Activated T-cell treated with anti-CD3 and anti-CD28 coated beads, Interleukin-2, amount 50 U/mL, for 24 hours (primary cell): ENCODE measurements around the gene CC2D2A.

Experiments
- DNase-seq: peaks from one replicate; pipeline ENCODE4 v3.0.0-alpha.2; 2020
- H3K27ac Mint-ChIP-seq: 2 replicates; pipeline ENCODE4 v1.8.0; 2020; ENCODE audit warnings: mild to moderate bottlenecking, mixed read lengths
- H3K27me3 Mint-ChIP-seq: 2 replicates; pipeline ENCODE4 v1.8.0; 2020; ENCODE audit warnings: mixed read lengths
- H3K36me3 Mint-ChIP-seq: 2 replicates; pipeline ENCODE4 v1.8.0; 2020; ENCODE audit warnings: low read depth, mixed read lengths
- H3K4me1 Mint-ChIP-seq: 2 replicates; pipeline ENCODE4 v1.8.0; 2020; ENCODE audit warnings: low read depth, mixed read lengths
- H3K4me3 Mint-ChIP-seq: 2 replicates; pipeline ENCODE4 v1.8.0; 2020; ENCODE audit warnings: mild to moderate bottlenecking, moderate library complexity, mixed read lengths
- H3K9me3 Mint-ChIP-seq: 2 replicates; pipeline ENCODE4 v1.8.0; 2020; ENCODE audit warnings: mixed read lengths

The CC2D2A gene

GRCh38 chr4:15649914-15650545 lies 180.3 kb downstream of the CC2D2A start:
- H3K4me3 Mint-ChIP-seq = peak overlapping the region; percentile 53

More at GRCh38 chr4:15649914-15650545, 180.3 kb downstream of the CC2D2A start:
- H3K4me1 Mint-ChIP-seq = peaks cover 69% of the 10 kb centered on the region
- no peaks in the 10 kb centered on the region for H3K27me3 Mint-ChIP-seq
- H3K9me3 Mint-ChIP-seq = no peaks in the 10 kb centered on the region
- peaks cover 15% of the 10 kb centered on the region for H3K36me3 Mint-ChIP-seq
- peak; percentile 44 for DNase-seq
- H3K27ac Mint-ChIP-seq = peak overlapping the region; percentile 72
